ENCODE results near the gene PLA2G2F.

- TF ChIP-seq, protein P1, sequence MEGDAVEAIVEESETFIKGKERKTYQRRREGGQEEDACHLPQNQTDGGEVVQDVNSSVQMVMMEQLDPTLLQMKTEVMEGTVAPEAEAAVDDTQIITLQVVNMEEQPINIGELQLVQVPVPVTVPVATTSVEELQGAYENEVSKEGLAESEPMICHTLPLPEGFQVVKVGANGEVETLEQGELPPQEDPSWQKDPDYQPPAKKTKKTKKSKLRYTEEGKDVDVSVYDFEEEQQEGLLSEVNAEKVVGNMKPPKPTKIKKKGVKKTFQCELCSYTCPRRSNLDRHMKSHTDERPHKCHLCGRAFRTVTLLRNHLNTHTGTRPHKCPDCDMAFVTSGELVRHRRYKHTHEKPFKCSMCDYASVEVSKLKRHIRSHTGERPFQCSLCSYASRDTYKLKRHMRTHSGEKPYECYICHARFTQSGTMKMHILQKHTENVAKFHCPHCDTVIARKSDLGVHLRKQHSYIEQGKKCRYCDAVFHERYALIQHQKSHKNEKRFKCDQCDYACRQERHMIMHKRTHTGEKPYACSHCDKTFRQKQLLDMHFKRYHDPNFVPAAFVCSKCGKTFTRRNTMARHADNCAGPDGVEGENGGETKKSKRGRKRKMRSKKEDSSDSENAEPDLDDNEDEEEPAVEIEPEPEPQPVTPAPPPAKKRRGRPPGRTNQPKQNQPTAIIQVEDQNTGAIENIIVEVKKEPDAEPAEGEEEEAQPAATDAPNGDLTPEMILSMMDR (IDR thresholded peaks at IDR 0.05), result no peak
- peak; percentile 27 for TF ChIP-seq EP300 (IDR thresholded peaks at IDR 0.05)
Measured at GRCh38 chr1:20093940-20094391, 45.2 kb upstream of the PLA2G2F start.
